ENCODE measurements around the gene SLC18A3.

The SLC18A3 gene

DNA sequence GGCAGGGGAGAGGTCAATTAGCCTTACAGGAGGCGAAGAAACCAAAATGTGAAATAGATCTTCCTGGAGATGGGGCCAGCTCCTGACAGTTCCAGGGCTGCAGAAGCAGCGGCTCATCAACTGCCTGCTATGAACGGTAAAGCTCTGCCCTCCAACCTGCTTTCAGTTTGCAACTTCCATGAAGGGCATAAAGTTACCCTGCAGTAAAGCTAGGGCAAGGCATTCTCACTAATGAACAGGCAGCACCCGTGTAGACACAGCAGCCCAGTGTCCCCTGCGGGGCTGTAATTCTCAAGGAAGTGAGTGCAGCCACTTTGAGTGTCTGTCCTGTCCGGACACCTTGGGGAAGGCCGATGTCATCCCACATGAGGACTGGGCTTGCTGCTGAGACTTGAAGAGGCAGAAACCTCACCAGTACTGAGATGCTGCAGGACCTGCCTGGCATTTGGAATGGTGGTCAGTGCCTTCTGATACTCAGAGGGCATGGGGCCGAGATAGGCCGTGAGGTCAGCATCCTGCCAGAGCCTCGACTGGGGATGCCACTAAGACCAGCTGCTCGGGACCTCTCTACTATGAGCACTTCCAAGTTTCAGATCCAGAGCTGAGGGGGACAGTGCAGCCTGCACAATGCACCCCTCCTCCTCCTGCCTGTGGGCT lies 43.3 kb downstream of the SLC18A3 start:
- DNase-seq, result no peak

GRCh38 chr10:49654036-49654693 lies 44.1 kb downstream of the SLC18A3 start:
- no peak for DNase-seq

GRCh38 chr10:49655099-49655498 lies 45.0 kb downstream of the SLC18A3 start:
- DNase-seq, result no peak

- DNase-seq, result no peak
Observed at GRCh38 chr10:49656845-49657493, 46.9 kb downstream of the SLC18A3 start.

DNA sequence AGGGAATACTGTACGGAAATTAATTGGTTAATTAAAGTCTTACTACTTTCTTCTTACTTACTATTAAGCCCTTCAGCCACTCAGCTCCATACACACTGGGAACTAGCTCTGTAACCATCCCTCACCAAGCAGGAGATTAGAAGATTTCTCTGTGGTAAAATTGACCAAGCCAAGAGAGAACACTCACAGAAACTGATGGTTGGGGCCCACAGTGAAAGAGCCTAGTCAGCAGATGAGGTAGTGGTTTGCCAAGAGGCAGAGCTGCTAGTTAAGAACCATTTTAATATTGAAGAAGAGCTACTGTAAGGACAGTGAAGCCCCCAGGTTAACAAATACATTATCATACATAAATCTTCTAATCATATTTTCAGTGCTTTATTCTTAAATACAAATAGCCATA lies 47.5 kb downstream of the SLC18A3 start:
- no peak for DNase-seq

GRCh38 chr10:49661140-49661856 lies 51.2 kb downstream of the SLC18A3 start:
- DNase-seq, result no peak
